ENCODE results near the gene HMGCL.
A peak's percentile ranks its signal among the peaks of the same experiment; 100 is the strongest.
"Not testable (repeated sequence)": the region's sequence is repeated elsewhere in the genome, so short reads cannot be mapped to it uniquely, and the experiment has no call there.

Gene HMGCL

GRCh38 chr1:23825076-23825761 lies at the start of gene HMGCL:
HMGCL (minus strand) TSS chr1:23825429; CDS start chr1:23825415, 14 bp downstream.
- DNase-seq, result peak; percentile 91

GRCh38 chr1:23872421-23872820 lies 47.2 kb upstream of the HMGCL start:
- DNase-seq, result peak; percentile 83

- no peak for DNase-seq
Measured at GRCh38 chr1:23869051-23869450, 43.8 kb upstream of the HMGCL start.

GRCh38 chr1:23868557-23869016 lies 43.4 kb upstream of the HMGCL start:
- peak; percentile 64 for DNase-seq

GRCh38 chr1:23867895-23868556 lies 42.8 kb upstream of the HMGCL start, which contains the start of gene FUCA1:
FUCA1 (minus strand) TSS chr1:23868290; CDS start chr1:23868286, 4 bp downstream.
- peak; percentile 95 for DNase-seq

GRCh38 chr1:23867542-23867894 lies 42.3 kb upstream of the HMGCL start:
- DNase-seq, result no peak

- DNase-seq, result no peak
Measured at GRCh38 chr1:23865543-23865930, 40.3 kb upstream of the HMGCL start.

GRCh38 chr1:23864801-23865542 lies 39.7 kb upstream of the HMGCL start:
- DNase-seq, result no peak

- DNase-seq, result no peak
Measured at GRCh38 chr1:23862640-23863039, 37.4 kb upstream of the HMGCL start.

GRCh38 chr1:23854568-23854967 lies 29.3 kb upstream of the HMGCL start:
- peak; percentile 62 for DNase-seq

- DNase-seq, result not testable (repeated sequence)
Measured at GRCh38 chr1:23853124-23853523, 27.9 kb upstream of the HMGCL start.

GRCh38 chr1:23851406-23851805 lies 26.2 kb upstream of the HMGCL start:
- not testable (repeated sequence) for DNase-seq

- DNase-seq, result no peak
Measured at GRCh38 chr1:23848673-23849616, 23.7 kb upstream of the HMGCL start.

GRCh38 chr1:23847482-23848095 lies 22.4 kb upstream of the HMGCL start:
- DNase-seq, result not testable (repeated sequence)

GRCh38 chr1:23845163-23845562 lies 19.9 kb upstream of the HMGCL start:
- no peak for DNase-seq

- DNase-seq, result no peak
Measured at GRCh38 chr1:23843644-23844043, 18.4 kb upstream of the HMGCL start.

- peak; percentile 73 for DNase-seq
Measured at GRCh38 chr1:23838401-23838866, 13.2 kb upstream of the HMGCL start.

- no peak for DNase-seq
Measured at GRCh38 chr1:23837908-23838307, 12.7 kb upstream of the HMGCL start.

GRCh38 chr1:23836037-23836436 lies 10.8 kb upstream of the HMGCL start:
- no peak for DNase-seq

- DNase-seq, result not testable (repeated sequence)
Measured at GRCh38 chr1:23834156-23834555, 8.9 kb upstream of the HMGCL start.

- DNase-seq, result no peak
Measured at GRCh38 chr1:23827717-23828116, 2.5 kb upstream of the HMGCL start.

- DNase-seq, result not testable (repeated sequence)
Measured at GRCh38 chr1:23826590-23826989, 1.4 kb upstream of the HMGCL start.

Data from hematopoietic multipotent progenitor cell treated with erythropoietin and hydrocortisone succinate and interleukin-3 and kit ligand, for 8 days (in vitro differentiated cells).